GM21619 (cell line): ENCODE results near the gene LRP1B.

Experiments
- ATAC-seq: cut with Tn5 transposase; IDR thresholded peaks from one replicate; pipeline ENCODE4 v1.9.1; 2021; ENCODE audit not compliant: unreplicated experiment

LRP1B gene

DNA sequence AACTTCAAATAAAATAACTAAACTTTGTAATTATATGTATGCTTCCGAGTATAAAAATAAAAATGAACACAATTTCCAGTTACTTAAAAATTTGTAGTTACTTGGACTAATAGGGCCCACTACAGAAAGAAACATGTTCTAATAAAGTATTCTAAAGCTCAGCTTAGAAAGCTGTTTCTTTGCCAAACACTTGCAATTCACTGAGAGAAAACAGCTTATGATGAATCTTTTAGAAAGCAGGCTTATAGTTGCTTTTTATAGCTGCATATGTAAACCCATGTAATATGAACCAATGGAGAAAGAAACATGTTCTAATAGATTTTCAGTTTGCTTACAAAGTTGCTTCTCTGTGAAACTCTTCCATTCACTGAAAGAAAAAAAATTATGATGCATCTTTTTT, 766.0 kb downstream of the LRP1B start:
- no peak for ATAC-seq

DNA sequence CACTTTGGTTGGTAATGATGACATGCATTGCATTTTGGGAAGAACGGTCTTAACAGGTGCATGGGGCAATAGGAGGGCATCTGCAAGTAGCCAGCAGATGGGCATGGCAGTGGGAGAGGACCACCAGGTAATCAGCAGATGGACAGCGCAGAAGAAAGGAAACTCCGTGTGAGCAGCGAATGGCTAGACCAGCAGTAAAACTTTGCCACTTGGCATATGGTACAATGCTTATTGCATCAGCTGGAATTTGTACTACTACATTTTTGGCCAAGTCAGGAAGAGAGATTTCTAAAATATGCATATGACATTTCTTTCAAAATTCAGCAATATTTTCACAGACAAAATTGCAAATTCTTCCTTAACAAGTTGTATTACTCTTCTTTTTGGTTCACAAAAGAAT, 768.5 kb downstream of the LRP1B start:
- no peak for ATAC-seq

DNA sequence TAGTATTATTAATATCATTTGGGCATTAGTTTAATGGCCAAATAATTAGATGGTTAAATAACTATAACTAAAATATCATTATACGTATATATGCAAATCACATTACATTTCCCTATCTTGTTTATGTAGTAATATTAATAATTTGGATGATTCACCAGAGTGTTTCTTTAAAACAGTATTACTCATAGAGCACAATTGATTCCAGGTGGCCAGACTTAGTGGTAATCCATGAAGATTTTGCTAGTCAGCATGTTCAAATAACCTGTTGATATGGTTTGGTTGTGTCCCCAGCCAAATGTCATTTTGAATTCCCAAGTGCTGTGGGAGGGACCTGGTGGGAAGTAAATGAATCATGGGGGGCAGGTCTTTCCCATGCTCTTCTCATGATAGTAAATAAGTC, 782.3 kb downstream of the LRP1B start:
- no peak for ATAC-seq

DNA sequence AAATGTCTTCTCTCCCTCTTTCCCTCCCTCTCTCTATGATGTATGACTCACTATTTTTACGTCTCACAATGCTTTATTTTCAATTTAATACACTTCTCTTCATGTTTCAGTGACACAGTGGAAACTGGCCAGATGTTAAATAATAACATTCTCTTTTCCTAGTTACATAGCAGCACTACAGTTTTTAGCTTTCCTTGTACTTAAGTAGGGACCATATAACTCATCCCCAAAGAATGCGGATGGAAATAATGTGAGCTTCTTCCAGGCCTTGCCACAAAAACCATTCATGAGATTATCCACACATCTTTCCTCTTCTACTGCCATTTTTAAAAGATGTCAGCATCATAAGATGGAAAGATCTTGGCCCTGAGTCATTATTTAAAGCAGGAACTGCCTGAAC, 789.4 kb downstream of the LRP1B start:
- ATAC-seq: no peak

DNA sequence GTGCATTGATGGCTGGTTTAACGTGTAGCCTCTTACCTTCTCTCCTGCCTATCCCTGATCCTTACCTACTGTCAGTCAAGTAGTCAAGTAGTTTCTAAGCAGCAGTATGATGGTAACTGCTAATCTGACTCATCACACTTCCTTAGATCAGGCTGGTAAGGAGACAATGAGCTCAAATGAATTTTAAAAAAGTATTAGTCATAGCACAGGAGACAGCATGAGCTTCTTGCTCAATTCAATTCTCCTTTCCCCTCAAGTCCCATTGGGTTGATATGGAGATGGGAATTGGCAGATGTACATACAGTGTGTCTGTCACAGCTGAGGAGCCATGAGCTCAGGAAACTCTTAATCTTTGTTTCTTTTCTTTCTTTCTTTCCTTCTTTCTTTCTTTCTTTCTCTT, 799.7 kb downstream of the LRP1B start:
- ATAC-seq: no peak

DNA sequence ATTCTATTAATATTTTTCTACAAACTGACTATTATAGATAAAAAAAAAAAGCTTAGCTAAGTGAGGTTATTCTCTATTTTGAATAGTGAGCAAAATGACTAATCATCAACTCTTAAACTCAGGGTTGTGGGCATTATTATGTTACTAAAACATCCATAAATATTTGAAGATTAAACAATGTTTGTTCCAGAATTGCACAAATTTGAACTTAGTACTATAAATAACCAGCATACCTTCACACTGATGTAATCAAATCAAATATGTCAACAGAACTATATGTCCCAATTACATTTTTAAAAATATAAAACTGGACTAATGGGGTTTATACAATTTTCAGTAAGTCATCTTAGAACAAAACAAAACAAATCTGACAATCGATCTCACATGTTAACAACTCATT, 800.9 kb downstream of the LRP1B start:
- no peak for ATAC-seq

DNA sequence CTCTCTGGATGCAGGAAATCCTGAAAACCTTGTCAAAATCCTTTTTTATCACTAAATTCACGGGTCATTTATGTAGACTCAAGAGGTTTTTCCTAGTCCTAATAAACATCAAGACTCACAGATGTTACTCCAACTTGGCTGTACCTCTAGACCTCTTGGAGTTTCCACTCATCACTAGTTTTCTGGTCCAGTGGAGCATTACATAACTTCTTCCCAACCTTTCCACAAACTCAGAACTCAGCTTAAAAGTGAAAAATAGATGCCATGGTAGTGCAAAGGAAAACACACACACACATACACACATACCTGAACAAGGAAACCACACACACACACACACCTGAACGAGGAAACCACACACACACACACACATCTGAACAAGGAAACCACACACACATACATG, 807.2 kb downstream of the LRP1B start:
- ATAC-seq: no peak

DNA sequence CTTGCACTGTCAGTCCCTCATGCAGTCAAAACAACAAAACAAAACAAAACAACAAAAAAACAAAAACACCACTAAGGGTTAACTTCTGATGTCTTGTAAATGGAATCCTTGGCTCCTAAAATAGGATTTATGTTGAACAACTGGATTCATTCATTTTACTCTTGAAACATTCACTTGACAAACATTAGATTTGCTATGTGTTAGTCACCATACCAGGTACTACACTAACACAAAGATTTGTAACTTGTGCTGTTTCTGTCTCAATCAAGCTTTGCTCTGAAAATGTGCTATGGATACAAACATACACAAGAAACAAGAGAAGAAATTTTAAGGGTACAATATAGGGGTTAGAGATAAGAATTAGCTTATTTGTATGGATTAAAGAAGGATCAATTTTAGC, 812.8 kb downstream of the LRP1B start:
- no peak for ATAC-seq

DNA sequence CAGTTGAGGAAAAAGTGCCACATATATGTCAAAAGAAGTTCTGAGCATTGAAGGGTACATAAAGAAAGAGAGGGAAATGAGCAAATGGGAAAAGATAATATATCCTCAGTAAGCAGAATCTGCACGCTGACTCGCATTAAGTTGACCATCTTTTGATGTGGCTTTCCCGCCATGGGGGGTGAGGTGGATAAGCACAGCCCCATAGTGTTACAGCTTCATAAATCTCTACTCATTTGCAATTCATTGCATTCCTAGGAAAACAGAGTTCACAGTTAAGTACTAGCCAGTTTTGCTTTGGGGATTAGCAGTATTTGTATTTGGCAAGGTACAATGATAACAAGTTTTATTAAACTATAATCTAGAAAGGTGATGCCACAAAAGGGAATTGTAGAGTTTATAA, 814.2 kb downstream of the LRP1B start:
- no peak for ATAC-seq

DNA sequence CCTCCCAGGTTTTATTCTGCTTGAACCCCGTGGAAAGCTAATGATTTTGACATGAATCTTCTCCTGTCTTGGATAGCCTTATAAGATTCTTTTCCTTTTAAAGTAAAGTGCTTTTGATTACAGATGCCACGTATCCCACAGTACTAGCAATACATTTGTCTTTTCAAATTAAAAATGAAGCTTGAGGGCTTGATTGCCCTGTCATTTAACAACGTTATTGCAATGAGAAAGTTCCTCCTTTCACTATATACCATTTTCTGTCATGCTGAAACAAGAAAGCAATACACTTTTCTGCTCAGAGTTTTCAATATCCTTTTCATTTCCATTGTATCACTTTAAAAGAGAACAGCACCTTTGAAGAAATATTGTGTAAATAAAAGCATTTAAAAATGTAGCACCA, 814.7 kb downstream of the LRP1B start:
- ATAC-seq: no peak

DNA sequence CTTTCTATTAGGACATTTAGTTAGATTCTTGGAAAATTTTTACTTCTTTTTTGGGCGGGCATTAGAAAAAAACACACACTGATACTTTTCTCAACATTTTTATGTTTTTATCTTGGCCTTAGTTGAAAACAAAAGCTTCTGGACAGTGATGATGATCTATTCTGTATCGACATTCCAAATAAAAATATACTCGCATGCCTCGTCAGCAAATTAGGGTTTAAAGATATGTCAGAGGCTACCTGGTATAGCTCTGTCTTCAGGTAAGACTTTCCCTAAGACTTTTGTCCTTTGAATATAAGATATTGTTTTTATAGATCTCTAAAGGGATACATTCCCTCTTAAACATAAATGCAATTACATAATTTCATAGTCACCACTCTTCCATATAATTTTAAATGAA, 816.8 kb downstream of the LRP1B start:
- ATAC-seq: no peak

DNA sequence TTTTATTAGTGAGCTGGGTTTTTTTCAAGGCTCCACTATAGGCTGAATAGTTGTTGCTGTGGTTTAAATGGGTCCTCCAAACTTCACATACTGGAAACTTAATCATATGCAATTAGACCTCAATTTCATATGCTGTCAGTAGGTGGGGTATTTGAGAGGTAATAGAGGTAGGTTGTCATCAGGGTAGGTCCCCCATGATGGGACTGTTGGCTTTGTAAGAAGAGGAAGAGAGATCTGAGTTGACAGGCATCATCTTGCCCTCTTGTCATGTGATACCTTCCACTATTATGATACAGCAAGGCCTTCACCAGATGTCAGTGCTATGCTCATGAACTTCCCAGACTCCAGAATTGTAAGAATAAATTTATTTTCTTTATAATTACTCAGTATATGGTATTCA, 819.4 kb downstream of the LRP1B start:
- no peak for ATAC-seq

DNA sequence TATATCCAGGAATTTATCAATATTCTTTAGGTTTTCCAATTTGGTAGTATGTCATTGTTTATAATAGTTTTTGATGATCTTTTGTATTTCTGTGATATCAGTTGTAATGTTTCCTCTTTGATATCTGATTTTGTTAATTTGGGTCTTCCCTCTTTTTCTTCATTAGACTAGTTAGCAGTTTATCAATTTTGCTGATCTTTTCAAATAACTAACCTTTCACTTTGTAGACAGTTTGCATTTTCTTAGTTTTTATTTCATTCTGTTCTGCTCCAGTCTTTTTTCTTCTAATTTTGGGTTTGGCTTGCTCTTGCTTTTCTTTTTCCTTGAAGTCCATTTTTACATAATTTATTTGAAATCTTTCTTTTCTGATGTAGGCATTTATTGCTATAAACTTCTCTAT, 824.4 kb downstream of the LRP1B start:
- no peak for ATAC-seq

DNA sequence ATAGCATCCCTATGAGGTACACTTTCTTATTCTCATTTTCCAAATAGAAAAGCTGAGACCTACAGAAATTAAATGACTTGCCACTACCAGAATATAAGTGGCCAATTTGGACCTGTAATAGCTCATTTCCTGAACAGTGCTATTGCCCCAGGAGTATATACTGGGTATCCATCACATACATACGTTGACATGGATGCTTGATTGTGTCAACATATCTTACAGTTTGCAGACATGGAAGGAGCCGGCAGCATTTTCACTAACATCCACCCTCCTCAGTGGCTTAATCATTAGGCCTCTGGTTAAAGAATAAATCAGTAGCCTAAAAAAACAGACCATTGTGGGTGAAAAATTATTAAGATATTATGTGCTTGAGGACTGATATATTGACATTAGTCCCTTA, 829.3 kb downstream of the LRP1B start:
- ATAC-seq: no peak

DNA sequence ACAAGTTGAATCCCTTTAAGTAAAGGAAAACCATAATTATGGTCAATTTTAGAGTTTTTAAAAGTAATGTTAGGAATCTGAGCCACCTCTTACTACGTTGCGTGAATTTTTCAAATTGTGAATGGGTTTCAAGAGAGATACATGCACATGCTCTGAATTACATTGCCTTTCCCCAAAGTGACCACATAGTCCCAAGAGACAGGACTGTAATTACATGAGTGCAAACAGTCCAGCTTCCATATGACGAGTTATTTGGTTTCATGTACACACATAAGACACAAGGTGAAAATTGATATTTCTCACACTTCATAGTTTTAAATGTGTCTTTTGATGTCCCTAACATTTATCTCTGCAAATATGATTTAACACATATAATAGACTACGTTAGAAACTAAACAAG, 850.8 kb downstream of the LRP1B start:
- ATAC-seq: no peak

DNA sequence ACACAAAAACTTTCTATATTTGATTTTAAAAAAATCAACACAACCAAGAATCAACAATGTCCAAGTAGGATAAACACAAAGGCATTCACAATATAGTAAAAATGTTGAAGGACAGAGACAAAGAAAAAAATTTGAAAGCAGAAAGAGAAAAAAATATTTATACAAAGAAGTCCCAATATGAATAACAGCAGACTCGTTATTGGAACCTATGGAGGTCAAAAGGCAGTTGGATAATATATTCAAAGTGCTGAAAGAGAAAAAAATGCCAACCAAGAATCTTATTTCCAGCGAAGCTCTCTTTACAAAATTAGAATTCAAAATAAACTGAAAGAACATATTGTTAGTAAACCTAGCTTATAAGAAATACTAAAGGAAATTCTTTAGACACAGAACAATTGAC, 859.5 kb downstream of the LRP1B start:
- no peak for ATAC-seq

DNA sequence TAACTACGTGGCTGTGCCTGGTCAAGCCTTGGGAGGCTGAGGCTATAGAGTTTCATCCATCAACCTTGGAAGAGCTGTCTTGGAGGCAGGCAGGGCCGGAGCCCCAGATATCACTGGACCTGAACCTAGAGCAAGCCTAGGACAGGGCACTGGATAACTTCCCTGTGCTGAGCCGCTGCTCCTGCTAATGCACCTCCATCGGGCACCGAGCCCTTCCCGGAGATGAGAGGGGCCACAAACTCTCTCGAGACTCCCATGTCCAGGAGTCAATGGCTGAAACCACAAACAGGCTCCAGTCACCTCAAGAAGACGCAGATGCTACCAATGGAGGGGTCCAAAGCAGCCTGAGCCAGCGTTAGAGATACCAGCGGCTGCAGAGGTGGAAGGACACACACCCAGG, 866.0 kb downstream of the LRP1B start:
- no peak for ATAC-seq

DNA sequence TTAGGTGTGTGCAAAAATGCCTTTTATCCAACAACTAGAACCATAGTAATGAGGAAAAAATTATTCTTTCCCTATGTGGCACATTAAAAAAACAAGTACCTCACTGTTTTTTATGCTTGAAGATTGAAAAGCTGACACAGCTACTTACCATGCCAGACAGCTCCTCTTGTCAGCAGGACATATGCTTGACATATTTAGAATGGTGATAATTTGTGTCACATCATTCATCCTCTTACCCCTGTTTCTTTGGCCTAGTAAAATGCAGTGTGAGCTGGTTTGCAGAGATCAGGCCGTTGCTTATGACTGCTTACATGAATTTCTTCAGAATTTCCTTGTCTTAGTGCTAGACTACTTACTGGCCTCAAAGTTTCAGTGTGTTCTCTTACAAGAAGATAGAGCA, 869.9 kb downstream of the LRP1B start:
- ATAC-seq: no peak

DNA sequence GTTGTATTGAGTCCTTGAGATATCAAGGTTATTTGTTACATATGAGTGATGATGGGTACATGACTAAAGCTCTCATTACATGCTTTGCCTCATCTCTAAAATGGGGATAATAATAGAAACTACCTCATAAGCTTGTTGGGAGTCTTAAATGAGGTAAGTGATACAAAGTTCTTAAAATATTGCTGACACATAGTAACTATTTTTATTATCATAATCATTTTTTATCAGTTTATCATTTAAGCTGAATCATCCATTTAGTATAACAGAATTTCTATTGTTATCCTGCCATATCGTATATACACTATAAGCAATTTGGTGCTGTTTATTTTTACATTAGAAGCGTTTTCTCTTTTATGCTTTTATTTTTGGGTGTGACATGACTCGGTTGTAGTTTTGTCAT, 871.1 kb downstream of the LRP1B start:
- ATAC-seq: no peak

DNA sequence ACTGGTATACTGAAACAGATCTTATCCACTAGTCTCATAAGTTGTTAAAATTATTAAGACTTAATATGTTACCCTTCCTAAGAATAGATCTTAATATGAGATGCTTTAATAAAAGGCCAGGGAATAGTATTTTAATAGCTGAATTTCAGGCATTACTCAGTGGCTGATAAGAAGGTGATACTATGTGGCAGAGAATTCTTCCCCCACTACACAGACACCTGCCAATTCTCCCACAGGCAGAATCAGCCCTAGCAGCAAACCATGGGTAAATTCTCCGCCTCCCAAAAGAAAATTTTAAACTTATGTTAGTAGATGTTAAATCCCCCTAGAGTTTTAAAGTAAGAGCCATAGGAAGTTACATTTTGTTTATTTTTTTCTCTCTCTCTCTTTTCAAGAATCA, 888.8 kb downstream of the LRP1B start:
- no peak for ATAC-seq

DNA sequence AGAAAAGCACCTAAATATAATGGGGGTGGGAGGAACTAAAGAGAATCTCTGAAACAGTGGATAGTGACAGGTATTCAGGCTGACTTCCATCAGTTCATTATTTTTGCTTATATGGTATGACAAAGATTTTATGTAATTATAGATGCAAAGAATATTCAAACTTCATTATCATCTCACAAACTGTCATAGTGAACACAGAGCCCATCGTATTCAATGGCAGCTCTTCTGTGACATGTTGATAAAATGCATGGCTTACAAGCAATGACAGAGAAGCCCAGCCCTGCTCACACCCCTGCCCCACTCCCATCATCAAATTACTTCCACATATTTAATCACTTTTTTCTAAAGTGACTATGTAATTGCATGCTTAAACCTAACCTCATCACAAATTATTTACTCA, 904.3 kb downstream of the LRP1B start:
- ATAC-seq: no peak

DNA sequence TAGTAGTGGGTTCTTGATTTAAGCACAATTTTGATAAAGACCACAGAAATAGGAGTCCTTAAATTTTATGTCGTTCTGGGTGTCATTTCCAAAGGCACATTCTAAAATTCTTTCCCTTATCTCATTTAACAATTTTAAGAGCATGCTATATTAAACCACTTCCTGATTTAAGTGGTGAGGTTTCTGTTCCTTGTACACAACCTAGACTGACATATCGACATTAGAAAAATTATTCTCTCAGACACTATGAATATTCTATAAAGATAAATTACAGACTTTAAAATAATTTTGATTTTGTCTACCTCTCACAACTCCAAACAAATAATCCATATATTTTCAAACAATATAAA, 923.8 kb downstream of the LRP1B start:
- ATAC-seq: no peak

DNA sequence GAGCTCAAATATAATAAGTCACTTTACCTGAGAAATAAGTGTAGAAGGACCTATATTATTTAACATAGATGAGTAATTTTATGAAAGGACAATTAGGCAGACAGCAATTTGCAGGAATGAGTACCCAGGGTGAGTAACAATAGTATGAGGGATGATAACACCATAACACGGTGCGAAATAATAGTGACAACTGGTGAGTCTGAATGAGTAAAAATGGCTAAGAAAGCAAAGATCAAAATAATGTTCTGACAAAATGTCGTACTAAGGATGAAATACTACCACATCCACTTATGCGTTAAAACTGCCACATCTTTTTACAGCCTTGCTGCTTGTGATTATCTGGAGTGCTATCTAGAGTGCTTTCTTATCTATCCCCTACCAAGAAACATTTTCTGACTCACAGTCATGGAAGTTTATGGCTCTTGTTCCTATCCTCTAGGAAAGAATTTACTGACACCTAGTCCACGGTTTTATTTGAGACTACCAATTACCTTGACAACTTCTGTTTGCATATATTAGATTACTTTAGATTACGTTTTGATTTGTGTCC, 929.7 kb downstream of the LRP1B start:
- no peak for ATAC-seq

DNA sequence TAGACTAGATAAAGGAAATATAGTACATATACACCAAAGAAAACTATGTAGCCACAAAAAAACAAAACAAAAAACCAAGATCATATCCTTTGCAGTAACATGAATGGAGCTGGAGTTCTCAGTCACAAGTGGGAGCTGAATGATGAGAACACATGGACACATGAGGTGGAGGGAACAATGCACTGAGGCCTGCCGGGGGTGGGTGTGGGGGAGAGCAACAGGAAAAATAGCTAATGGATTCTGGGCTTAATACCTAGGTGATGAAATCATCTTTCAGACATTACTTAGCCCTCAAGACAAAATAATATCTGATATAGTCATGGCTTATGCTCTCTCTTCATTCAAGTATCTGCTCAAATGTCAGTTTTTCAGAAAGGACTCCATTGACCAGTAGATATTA, 930.6 kb downstream of the LRP1B start:
- no peak for ATAC-seq
